H9 (cell line): ENCODE data around the gene CPEB2. TPM values are rescaled to one million over a fixed set of nuclear protein-coding genes. Genes with fewer than 3 reads are reported as not detected.

ENCODE experiments used
- DNase-seq: peaks from one replicate; pipeline ENCODE4 v3.0.0-alpha.2; 2017
- H2AFZ ChIP-seq: one replicate; pipeline ENCODE4 v1.6.1; 2013; ENCODE audit warnings: mild to moderate bottlenecking, low read length, control low read depth, moderate library complexity
- H2AK5ac ChIP-seq: 2 replicates; pipeline ENCODE4 v1.6.1; 2013; ENCODE audit warnings: low read length, control low read depth, mixed read lengths; ENCODE audit not compliant: insufficient read length
- H2BK120ac ChIP-seq: one replicate; pipeline ENCODE4 v1.6.1; 2013; ENCODE audit warnings: low read depth, mild to moderate bottlenecking, low read length, control low read depth, inconsistent platforms; ENCODE audit not compliant: poor library complexity, severe bottlenecking
- H2BK12ac ChIP-seq: 2 replicates; pipeline ENCODE4 v1.6.1; 2013; ENCODE audit warnings: low read length, control low read depth, mixed read lengths, low read depth; ENCODE audit not compliant: insufficient read length
- H2BK15ac ChIP-seq: 2 replicates; pipeline ENCODE4 v1.6.1; 2013; ENCODE audit warnings: low read depth, low read length, control low read depth
- H2BK20ac ChIP-seq: one replicate; pipeline ENCODE4 v1.6.1; 2013; ENCODE audit warnings: low read depth, mild to moderate bottlenecking, low read length, control low read depth, inconsistent platforms; ENCODE audit not compliant: poor library complexity, severe bottlenecking
- H2BK5ac ChIP-seq: 2 replicates; pipeline ENCODE4 v1.6.1; 2013; ENCODE audit warnings: low read length, control low read depth, mixed read lengths; ENCODE audit not compliant: insufficient read length
- H3K14ac ChIP-seq: 2 replicates; pipeline ENCODE4 v1.6.1; 2013; ENCODE audit warnings: low read length, control low read depth; ENCODE audit not compliant: insufficient read depth
- H3K18ac ChIP-seq: 2 replicates; pipeline ENCODE4 v1.6.1; 2013; ENCODE audit warnings: low read depth, mild to moderate bottlenecking, mixed read lengths, low read length, control low read depth; ENCODE audit not compliant: insufficient read length
- H3K23ac ChIP-seq: 2 replicates; pipeline ENCODE4 v1.6.1; 2013; ENCODE audit warnings: low read length, control low read depth, mixed read lengths, low read depth; ENCODE audit not compliant: insufficient read length
- H3K23me2 ChIP-seq: 2 replicates; pipeline ENCODE4 v1.6.1; 2013; ENCODE audit warnings: low read depth, mild to moderate bottlenecking, mixed read lengths, low read length, control low read depth; ENCODE audit not compliant: insufficient read length, poor library complexity, severe bottlenecking
- H3K27ac ChIP-seq: 2 replicates; pipeline ENCODE4 v1.5.1; 2013; ENCODE audit warnings: low read length, control low read depth, mixed read lengths, low read depth; ENCODE audit not compliant: insufficient read length
- H3K27me3 ChIP-seq: 2 replicates; pipeline ENCODE4 v1.6.1; 2013; ENCODE audit warnings: low read length, control low read depth, inconsistent platforms; ENCODE audit not compliant: insufficient read depth
- H3K4ac ChIP-seq: 2 replicates; pipeline ENCODE4 v1.6.1; 2013; ENCODE audit warnings: low read depth, mild to moderate bottlenecking, control low read depth, inconsistent platforms, low read length, moderate library complexity
- H3K4me1 ChIP-seq: 2 replicates; pipeline ENCODE4 v1.6.1; 2013; ENCODE audit warnings: low read length, control low read depth, inconsistent platforms; ENCODE audit not compliant: insufficient read depth
- H3K4me2 ChIP-seq: 2 replicates; pipeline ENCODE4 v1.6.1; 2013; ENCODE audit warnings: low read length, control low read depth, mixed read lengths; ENCODE audit not compliant: insufficient read length, insufficient read depth
- H3K56ac ChIP-seq: 2 replicates; pipeline ENCODE4 v1.6.1; 2013; ENCODE audit warnings: low read depth, mild to moderate bottlenecking, mixed read lengths, low read length, control low read depth; ENCODE audit not compliant: insufficient read length
- H3K79me1 ChIP-seq: 2 replicates; pipeline ENCODE4 v1.6.1; 2013; ENCODE audit warnings: low read depth, mild to moderate bottlenecking, moderate library complexity, low read length, control low read depth, inconsistent platforms; ENCODE audit not compliant: insufficient read depth, poor library complexity, severe bottlenecking
- H3K79me2 ChIP-seq: 2 replicates; pipeline ENCODE4 v1.6.1; 2013; ENCODE audit warnings: low read length, control low read depth, inconsistent platforms; ENCODE audit not compliant: insufficient read depth
- H3K9ac ChIP-seq: 2 replicates; pipeline ENCODE4 v1.6.1; 2013; ENCODE audit warnings: low read length, control low read depth, mixed read lengths; ENCODE audit not compliant: insufficient read length; ENCODE audit errors: extremely low read depth
- H3K9me3 ChIP-seq: one replicate; pipeline ENCODE4 v1.6.1; 2013; ENCODE audit warnings: low read depth, low read length, inconsistent platforms; ENCODE audit not compliant: control insufficient read depth
- H3T11ph ChIP-seq: one replicate; pipeline ENCODE4 v1.6.1; 2013; ENCODE audit warnings: mild to moderate bottlenecking, low read length, control low read depth, inconsistent platforms
- H4K20me1 ChIP-seq: one replicate; pipeline ENCODE4 v1.6.1; 2013; ENCODE audit not compliant: control insufficient read depth, insufficient read length, insufficient read depth
- H4K5ac ChIP-seq: 2 replicates; pipeline ENCODE4 v1.6.1; 2013; ENCODE audit warnings: low read depth, mild to moderate bottlenecking, mixed read lengths, low read length, control low read depth; ENCODE audit not compliant: insufficient read length
- H4K8ac ChIP-seq: replicated peaks from 2 replicates; pipeline ENCODE4 v1.6.1; 2013; ENCODE audit warnings: low read length, control low read depth, mixed read lengths, low read depth; ENCODE audit not compliant: insufficient read length
- H4K91ac ChIP-seq: 2 replicates; pipeline ENCODE4 v1.6.1; 2013; ENCODE audit warnings: low read depth, mild to moderate bottlenecking, moderate library complexity, mixed read lengths, low read length, control low read depth; ENCODE audit not compliant: insufficient read length
- H3K27ac Mint-ChIP-seq, 3 experiments: 2 replicates in 2 of 3; 3 replicates in 1 of 3; pipeline ENCODE4 v1.8.0; 2020 to 2021; ENCODE audit warnings: mixed read lengths in 3 of 3, mild to moderate bottlenecking in 1 of 3, moderate library complexity in 1 of 3
- H3K27me3 Mint-ChIP-seq: 2 replicates; pipeline ENCODE4 v1.8.0; 2021; ENCODE audit warnings: low read depth, mild to moderate bottlenecking, moderate library complexity, mixed read lengths
- H3K36me3 Mint-ChIP-seq, 3 experiments: 2 replicates in 2 of 3; 3 replicates in 1 of 3; pipeline ENCODE4 v1.8.0; 2020 to 2021; ENCODE audit warnings: low read depth in 3 of 3, mixed read lengths in 3 of 3; ENCODE audit not compliant: insufficient read depth in 1 of 3
- H3K4me1 Mint-ChIP-seq, 2 experiments: 2 replicates each; pipeline ENCODE4 v1.8.0; 2020; ENCODE audit warnings: mixed read lengths in 2 of 2
- H3K4me3 Mint-ChIP-seq, 2 experiments: 2 replicates in 1 of 2; 3 replicates in 1 of 2; pipeline ENCODE4 v1.8.0; 2020 to 2021; ENCODE audit warnings: mild to moderate bottlenecking in 2 of 2, mixed read lengths in 2 of 2, moderate library complexity in 1 of 2
- H3K9me3 Mint-ChIP-seq, 2 experiments: 2 replicates in 1 of 2; 3 replicates in 1 of 2; pipeline ENCODE4 v1.8.0; 2020; ENCODE audit warnings: mild to moderate bottlenecking in 2 of 2, mixed read lengths in 2 of 2, moderate library complexity in 1 of 2
- WGBS: extraction: QIAGEN DNeasy Blood & Tissue Kit; methylation state at CpG from one replicate; pipeline ENCODE4 v1.1.7; 2013; ENCODE audit warnings: missing lambda C conversion rate, low lambda C conversion rate, mixed read lengths; ENCODE audit not compliant: insufficient read length; ENCODE audit errors: extremely low coverage; 5-methylcytosine and 5-hydroxymethylcytosine counted together
- total RNA-seq: library from RNA; stranded (reverse); gene quantifications from 2 replicates; pipeline ENCODE4 v1.2.1, GENCODE V29; 2021
- TF ChIP-seq, protein P1 (sequence below): fragments of 200-600 bp; sonication (generic); conservative IDR thresholded peaks from 3 replicates; pipeline ENCODE4 v1.8.0; 2021; ENCODE audit warnings: antibody characterized with exemption, mild to moderate bottlenecking

The CPEB2 gene
- total RNA-seq, 1 experiment from 2014 or later, result 1.8 TPM

DNA sequence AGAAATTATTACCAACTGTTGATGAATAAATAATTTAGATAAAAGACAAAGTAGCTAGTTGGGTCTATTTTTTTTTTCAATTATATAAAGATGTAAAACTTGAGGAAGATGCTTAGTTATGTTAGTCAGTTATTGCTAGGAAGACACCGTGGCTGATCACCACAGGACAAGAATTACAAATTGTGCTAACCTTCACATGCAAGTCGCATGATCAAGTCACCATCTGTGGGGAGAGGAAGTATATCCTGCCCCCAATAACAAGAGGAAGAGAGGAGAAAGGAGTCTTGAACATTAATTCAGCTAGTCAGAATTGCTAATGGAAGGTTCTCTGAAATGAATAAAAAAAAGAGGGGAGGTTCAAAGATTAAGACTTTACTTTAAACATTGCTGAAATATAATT lies 52.3 kb downstream of the CPEB2 start:
- H3K4me3 Mint-ChIP-seq, result no peak overlapping the region
- Histone ChIP-seq H3T11ph (no peak overlapping the region), H4K8ac (no peak overlapping the region), H3K4ac (no peak overlapping the region), H3K9ac (no peak overlapping the region), H2BK20ac (no peak overlapping the region), H3K14ac (no peak overlapping the region), H3K23ac (no peak overlapping the region), H2BK15ac (no peak overlapping the region), H4K5ac (no peak overlapping the region), H3K23me2 (no peaks in the 10 kb centered on the region), H2BK5ac (no peak overlapping the region), H2AK5ac (no peak overlapping the region), H3K9me3 (peaks cover 6% of the 10 kb centered on the region), H3K27me3 (no peaks in the 10 kb centered on the region), H3K79me2 (no peaks in the 10 kb centered on the region), H2BK12ac (no peak overlapping the region), H3K18ac (no peak overlapping the region), H3K27ac (no peak overlapping the region), H4K20me1 (no peaks in the 10 kb centered on the region), H2BK120ac (no peak overlapping the region), H3K79me1 (no peaks in the 10 kb centered on the region), H3K4me2 (no peak overlapping the region), H4K91ac (no peak overlapping the region), H3K4me1 (no peaks in the 10 kb centered on the region), H3K56ac (no peak overlapping the region), H2AFZ (no peak overlapping the region)
- H3K27ac Mint-ChIP-seq, result no peak overlapping the region
- H3K27me3 Mint-ChIP-seq, result no peaks in the 10 kb centered on the region
- TF ChIP-seq, protein P1, sequence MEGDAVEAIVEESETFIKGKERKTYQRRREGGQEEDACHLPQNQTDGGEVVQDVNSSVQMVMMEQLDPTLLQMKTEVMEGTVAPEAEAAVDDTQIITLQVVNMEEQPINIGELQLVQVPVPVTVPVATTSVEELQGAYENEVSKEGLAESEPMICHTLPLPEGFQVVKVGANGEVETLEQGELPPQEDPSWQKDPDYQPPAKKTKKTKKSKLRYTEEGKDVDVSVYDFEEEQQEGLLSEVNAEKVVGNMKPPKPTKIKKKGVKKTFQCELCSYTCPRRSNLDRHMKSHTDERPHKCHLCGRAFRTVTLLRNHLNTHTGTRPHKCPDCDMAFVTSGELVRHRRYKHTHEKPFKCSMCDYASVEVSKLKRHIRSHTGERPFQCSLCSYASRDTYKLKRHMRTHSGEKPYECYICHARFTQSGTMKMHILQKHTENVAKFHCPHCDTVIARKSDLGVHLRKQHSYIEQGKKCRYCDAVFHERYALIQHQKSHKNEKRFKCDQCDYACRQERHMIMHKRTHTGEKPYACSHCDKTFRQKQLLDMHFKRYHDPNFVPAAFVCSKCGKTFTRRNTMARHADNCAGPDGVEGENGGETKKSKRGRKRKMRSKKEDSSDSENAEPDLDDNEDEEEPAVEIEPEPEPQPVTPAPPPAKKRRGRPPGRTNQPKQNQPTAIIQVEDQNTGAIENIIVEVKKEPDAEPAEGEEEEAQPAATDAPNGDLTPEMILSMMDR, result no peak
- no peaks in the 10 kb centered on the region for H3K4me1 Mint-ChIP-seq
- peaks cover 9% of the 10 kb centered on the region in 2 experiments; a peak in 4 of 5 replicates for H3K9me3 Mint-ChIP-seq
- WGBS, result no CpG with 5 or more reads among the region's 2 CpGs
- no peak for DNase-seq
- peaks cover 3 to 14% (median 9%) of the 10 kb centered on the region in 3 experiments for H3K36me3 Mint-ChIP-seq
